Measurements from ENCODE around the gene ZPBP2.

The ZPBP2 gene

DNA sequence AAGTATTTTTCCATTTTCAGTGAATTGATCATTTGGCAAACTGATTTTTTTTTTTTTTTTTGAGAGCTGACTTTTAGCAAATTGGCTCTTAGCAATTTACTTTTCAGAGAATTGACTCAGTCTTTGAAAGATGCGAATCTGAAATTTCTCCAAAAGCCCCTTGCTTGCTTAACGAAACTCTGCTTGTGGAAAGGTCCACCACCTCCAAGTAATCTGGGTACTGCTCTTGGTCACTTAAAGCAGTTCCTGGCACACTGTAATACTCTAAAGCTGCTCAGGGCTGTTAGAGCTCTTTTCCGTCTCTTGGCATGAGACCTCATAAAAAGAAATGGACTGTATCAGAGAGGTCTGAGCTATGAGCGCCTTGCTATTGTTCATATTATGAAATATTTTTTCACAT is 47.6 kb downstream of the ZPBP2 start:
- H3K4me1 ChIP-seq (ENCODE audit: control insufficient read depth, insufficient read depth, low read length), result no peaks in the 10 kb centered on the region
- ChIA-PET POLR2A (interaction anchor here (0.8 kb wide), 1 partner anchor 37 kb away, joined by 5 read pairs; no protein-coding TSS in a partner anchor), CTCF (interaction anchor here (0.6 to 1.3 kb wide), 3 partner anchors 12 to 298 kb away, joined by 4 to 6 read pairs (median 6); partner anchors contain the start of genes LRRC3C and ORMDL3)
- H3K9me3 ChIP-seq (ENCODE audit: control insufficient read depth, insufficient read depth, low read depth, low read length), result no peaks in the 10 kb centered on the region
- peaks cover 0 to 34% of the 10 kb centered on the region in 2 experiments; a peak in 2 of 3 replicates for H3K36me3 ChIP-seq (ENCODE audit: control insufficient read depth in 2 of 2, insufficient read depth in 1 of 2, low read length in 2 of 2)
- TF ChIP-seq, protein P1, sequence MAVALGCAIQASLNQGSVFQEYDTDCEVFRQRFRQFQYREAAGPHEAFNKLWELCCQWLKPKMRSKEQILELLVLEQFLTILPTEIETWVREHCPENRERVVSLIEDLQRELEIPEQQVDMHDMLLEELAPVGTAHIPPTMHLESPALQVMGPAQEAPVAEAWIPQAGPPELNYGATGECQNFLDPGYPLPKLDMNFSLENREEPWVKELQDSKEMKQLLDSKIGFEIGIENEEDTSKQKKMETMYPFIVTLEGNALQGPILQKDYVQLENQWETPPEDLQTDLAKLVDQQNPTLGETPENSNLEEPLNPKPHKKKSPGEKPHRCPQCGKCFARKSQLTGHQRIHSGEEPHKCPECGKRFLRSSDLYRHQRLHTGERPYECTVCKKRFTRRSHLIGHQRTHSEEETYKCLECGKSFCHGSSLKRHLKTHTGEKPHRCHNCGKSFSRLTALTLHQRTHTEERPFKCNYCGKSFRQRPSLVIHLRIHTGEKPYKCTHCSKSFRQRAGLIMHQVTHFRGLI (tag by site-specific recombination; IDR thresholded peaks at IDR 0.05), result no peak
- TF ChIP-seq ZNF23 (tag by site-specific recombination; IDR thresholded peaks at IDR 0.05; ENCODE audit: borderline replicate concordance), result no peak
- TF ChIP-seq ZFP3 (tag by site-specific recombination; IDR thresholded peaks at IDR 0.05; ENCODE audit: low read depth), result no peak
- H3K4me3 ChIP-seq (ENCODE audit: low read depth, low read length), result no peak overlapping the region
- no peak overlapping the region for H3K27ac ChIP-seq (ENCODE audit: extremely low read depth, low read depth, low read length)

DNA sequence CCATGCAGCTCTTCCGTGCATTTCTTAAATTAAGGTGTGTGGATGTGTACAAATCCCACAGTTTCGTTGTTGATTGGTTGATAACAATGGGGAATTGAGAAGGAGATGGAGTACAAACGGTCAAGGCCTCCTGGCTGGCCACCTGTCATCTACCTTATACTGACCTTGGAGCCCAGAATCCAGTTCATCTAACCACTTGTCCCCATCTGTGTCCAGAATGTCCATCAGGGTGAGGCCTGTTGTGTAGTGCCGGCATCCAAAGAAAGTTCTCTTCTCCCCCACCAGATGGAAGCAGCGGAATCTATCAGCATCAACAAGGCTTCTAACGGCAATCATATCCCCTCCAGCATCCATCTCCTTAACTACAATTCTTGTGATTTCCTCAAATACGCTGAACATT is 48.9 kb downstream of the ZPBP2 start:
- Histone ChIP-seq H3K9me3 (ENCODE audit: control insufficient read depth, insufficient read depth, low read depth, low read length) (no peaks in the 10 kb centered on the region), H3K36me3 (ENCODE audit: control insufficient read depth in 2 of 2, insufficient read depth in 1 of 2, low read length in 2 of 2) (peaks cover 4 to 42% of the 10 kb centered on the region in 2 experiments; a peak in 1 of 3 replicates), H3K4me1 (ENCODE audit: control insufficient read depth, insufficient read depth, low read length) (no peaks in the 10 kb centered on the region), H3K4me3 (ENCODE audit: low read depth, low read length) (no peak overlapping the region), H3K27ac (ENCODE audit: extremely low read depth, low read depth, low read length) (no peak overlapping the region)
- peak; percentile 6 for TF ChIP-seq SETDB1 (IDR thresholded peaks at IDR 0.05; ENCODE audit: insufficient read length, low read length)
- TF ChIP-seq ZBTB48 (tag by site-specific recombination; IDR thresholded peaks at IDR 0.05), result no peak
- CTCF ChIA-PET, result interaction anchor here (0.6 to 0.9 kb wide), 3 partner anchors 18 to 393 kb away, joined by 3 to 5 read pairs (median 3); no protein-coding TSS in a partner anchor
- POLR2A ChIA-PET, result no interaction called here

DNA sequence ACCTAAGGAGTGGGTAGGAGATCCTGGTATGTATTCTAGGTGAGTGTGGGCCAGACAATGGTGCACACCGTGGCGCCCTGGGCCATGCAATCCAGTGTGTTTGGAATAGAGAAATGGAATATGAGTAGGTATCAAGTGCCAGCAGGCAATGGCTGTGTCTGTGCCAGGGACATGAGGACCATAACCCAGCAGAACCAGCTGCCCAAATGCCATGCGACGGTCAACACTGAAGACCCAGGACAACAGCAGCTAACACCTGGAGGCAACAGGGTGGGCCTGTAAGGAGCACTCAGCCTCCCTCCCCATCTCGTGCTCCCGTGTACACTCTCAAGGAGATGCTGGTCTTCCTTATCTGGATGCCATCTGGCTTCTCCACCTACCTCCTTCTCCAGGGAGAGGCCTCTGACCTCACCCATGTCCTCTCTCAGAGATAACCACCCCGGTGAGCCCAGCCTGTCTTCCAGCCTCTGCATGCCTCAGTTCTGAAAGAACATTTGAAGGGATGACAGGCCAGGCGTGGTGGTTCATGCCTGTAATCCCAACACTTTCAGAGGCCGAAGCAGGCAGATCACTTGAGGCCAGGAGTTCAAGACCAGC is 51.2 kb downstream of the ZPBP2 start:
- Histone ChIP-seq H3K4me3 (ENCODE audit: low read depth, low read length) (no peak overlapping the region), H3K9me3 (ENCODE audit: control insufficient read depth, insufficient read depth, low read depth, low read length) (no peaks in the 10 kb centered on the region), H3K27ac (ENCODE audit: extremely low read depth, low read depth, low read length) (no peak overlapping the region), H3K36me3 (ENCODE audit: control insufficient read depth in 2 of 2, insufficient read depth in 1 of 2, low read length in 2 of 2) (peaks cover 14 to 59% of the 10 kb centered on the region in 2 experiments; a peak in 2 of 3 replicates), H3K4me1 (ENCODE audit: control insufficient read depth, insufficient read depth, low read length) (no peaks in the 10 kb centered on the region)
- ChIA-PET POLR2A (interaction anchor here (0.7 to 1.6 kb wide), 2 partner anchors 8 to 217 kb away, joined by 6 to 8 read pairs; partner anchors contain the start of genes LRRC3C and ORMDL3), CTCF (no interaction called here)
- TF ChIP-seq ZNF555 (tag by site-specific recombination; conservative IDR thresholded peaks at IDR 0.05), result no peak
- no peak for TF ChIP-seq ZNF114 (tag by site-specific recombination; IDR thresholded peaks at IDR 0.05)
- TF ChIP-seq ZNF747 (tag by site-specific recombination; IDR thresholded peaks at IDR 0.05), result no peak
- TF ChIP-seq, protein P2, sequence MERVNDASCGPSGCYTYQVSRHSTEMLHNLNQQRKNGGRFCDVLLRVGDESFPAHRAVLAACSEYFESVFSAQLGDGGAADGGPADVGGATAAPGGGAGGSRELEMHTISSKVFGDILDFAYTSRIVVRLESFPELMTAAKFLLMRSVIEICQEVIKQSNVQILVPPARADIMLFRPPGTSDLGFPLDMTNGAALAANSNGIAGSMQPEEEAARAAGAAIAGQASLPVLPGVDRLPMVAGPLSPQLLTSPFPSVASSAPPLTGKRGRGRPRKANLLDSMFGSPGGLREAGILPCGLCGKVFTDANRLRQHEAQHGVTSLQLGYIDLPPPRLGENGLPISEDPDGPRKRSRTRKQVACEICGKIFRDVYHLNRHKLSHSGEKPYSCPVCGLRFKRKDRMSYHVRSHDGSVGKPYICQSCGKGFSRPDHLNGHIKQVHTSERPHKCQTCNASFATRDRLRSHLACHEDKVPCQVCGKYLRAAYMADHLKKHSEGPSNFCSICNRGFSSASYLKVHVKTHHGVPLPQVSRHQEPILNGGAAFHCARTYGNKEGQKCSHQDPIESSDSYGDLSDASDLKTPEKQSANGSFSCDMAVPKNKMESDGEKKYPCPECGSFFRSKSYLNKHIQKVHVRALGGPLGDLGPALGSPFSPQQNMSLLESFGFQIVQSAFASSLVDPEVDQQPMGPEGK (tag by site-specific recombination; IDR thresholded peaks at IDR 0.05), result no peak
- no peak for TF ChIP-seq IKZF3 (tag by site-specific recombination; IDR thresholded peaks at IDR 0.05)
- TF ChIP-seq ZNF658 (tag by site-specific recombination; IDR thresholded peaks at IDR 0.05), result no peak
- no peak for TF ChIP-seq GFI1B (tag by site-specific recombination; IDR thresholded peaks at IDR 0.05)
- TF ChIP-seq SCRT1 (tag by site-specific recombination; IDR thresholded peaks at IDR 0.05; ENCODE audit: borderline replicate concordance), result no peak
- TF ChIP-seq, protein P3, sequence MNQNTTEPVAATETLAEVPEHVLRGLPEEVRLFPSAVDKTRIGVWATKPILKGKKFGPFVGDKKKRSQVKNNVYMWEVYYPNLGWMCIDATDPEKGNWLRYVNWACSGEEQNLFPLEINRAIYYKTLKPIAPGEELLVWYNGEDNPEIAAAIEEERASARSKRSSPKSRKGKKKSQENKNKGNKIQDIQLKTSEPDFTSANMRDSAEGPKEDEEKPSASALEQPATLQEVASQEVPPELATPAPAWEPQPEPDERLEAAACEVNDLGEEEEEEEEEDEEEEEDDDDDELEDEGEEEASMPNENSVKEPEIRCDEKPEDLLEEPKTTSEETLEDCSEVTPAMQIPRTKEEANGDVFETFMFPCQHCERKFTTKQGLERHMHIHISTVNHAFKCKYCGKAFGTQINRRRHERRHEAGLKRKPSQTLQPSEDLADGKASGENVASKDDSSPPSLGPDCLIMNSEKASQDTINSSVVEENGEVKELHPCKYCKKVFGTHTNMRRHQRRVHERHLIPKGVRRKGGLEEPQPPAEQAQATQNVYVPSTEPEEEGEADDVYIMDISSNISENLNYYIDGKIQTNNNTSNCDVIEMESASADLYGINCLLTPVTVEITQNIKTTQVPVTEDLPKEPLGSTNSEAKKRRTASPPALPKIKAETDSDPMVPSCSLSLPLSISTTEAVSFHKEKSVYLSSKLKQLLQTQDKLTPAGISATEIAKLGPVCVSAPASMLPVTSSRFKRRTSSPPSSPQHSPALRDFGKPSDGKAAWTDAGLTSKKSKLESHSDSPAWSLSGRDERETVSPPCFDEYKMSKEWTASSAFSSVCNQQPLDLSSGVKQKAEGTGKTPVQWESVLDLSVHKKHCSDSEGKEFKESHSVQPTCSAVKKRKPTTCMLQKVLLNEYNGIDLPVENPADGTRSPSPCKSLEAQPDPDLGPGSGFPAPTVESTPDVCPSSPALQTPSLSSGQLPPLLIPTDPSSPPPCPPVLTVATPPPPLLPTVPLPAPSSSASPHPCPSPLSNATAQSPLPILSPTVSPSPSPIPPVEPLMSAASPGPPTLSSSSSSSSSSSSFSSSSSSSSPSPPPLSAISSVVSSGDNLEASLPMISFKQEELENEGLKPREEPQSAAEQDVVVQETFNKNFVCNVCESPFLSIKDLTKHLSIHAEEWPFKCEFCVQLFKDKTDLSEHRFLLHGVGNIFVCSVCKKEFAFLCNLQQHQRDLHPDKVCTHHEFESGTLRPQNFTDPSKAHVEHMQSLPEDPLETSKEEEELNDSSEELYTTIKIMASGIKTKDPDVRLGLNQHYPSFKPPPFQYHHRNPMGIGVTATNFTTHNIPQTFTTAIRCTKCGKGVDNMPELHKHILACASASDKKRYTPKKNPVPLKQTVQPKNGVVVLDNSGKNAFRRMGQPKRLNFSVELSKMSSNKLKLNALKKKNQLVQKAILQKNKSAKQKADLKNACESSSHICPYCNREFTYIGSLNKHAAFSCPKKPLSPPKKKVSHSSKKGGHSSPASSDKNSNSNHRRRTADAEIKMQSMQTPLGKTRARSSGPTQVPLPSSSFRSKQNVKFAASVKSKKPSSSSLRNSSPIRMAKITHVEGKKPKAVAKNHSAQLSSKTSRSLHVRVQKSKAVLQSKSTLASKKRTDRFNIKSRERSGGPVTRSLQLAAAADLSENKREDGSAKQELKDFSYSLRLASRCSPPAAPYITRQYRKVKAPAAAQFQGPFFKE (tag by site-specific recombination; IDR thresholded peaks at IDR 0.05; ENCODE audit: borderline replicate concordance), result no peak
- no peak for TF ChIP-seq KLF7 (tag by site-specific recombination; IDR thresholded peaks at IDR 0.05; ENCODE audit: borderline replicate concordance)
- TF ChIP-seq ZNF16 (tag by site-specific recombination; IDR thresholded peaks at IDR 0.05; ENCODE audit: low read depth), result no peak
- no peak for TF ChIP-seq ZIC2 (tag by site-specific recombination; IDR thresholded peaks at IDR 0.05)
